Heart left ventricle (tissue), 13 donors: ENCODE results near the gene ARHGAP10.

Experiments used
- POLR2A ChIP-seq, 2 donors: fragments of 450-650 bp; IDR thresholded peaks; one replicate each; pipeline ENCODE4 v1.6.1; 2017; ENCODE audit warnings: antibody characterized with exemption in 2 of 2, mild to moderate bottlenecking in 2 of 2, moderate library complexity in 2 of 2
- TF ChIP-seq, protein P1 (sequence below), 12 donors: fragments of 200-600 bp; sonication (generic) in 4 of 12; IDR thresholded peaks; one replicate each; pipeline versions ENCODE4 v1.5.0 to v1.8.0; 2018 to 2022; ENCODE audit warnings: antibody characterized with exemption in 12 of 12, mild to moderate bottlenecking in 5 of 12
- donor health status: ischemic (EF 13 %, LVEDD 7.1; RV severe dilation, severe dysfunction).
- donor health status: DM: no; HTN: yes; CAD: no.
- donor health status: DM: no; HTN: no; CAD: no.
- donor health status: ischemic (EF 25% LVEDD 6.9; RV normal size, moderate dysfunction).
- donor health status: ischemic (EF 25% LVEDD 5.7; RV mildly dilated, moderate dysfunction).
- donor health status: ischemic (EF 35%, LVEDD 5.7; RV mildly dilated, moderate dysfunction).
- donor health status: nonischemic (EF 11% LVEDD 7.7; RV severe dilation, severe dysfunction).
- donor health status: DM: yes; HTN: yes; CAD: no.
- donor health status: PGD.
- donor health status: ischemic (EF 29% LVEDD 5.4; RV normal size, mild dysfunction).
- donor health status: nonischemic (EF 23%, LVEDD 6.1; RV moderate dilation, normal function).

DNA sequence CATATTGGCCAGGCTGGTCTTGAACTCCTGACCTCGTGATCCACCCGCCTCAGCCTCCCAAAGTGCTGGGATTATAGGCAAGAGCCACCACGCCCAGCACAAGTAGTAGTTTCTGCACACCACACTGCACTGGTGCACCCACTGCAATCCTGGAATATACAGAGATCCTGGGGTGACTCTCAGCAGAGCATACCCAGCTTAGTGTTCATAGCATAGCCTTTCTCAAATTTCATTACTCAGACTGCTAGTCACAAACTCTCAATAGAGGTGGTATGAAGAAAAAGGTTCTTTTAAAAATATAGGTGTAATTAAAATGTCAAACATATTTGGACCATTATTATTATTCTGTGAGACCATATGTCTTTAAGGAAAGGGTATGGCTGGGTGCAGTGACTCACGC lies 6.2 kb upstream of the ARHGAP10 start:
- no peak for TF ChIP-seq POLR2A (IDR thresholded peaks at IDR 0.05)
- TF ChIP-seq, protein P1, sequence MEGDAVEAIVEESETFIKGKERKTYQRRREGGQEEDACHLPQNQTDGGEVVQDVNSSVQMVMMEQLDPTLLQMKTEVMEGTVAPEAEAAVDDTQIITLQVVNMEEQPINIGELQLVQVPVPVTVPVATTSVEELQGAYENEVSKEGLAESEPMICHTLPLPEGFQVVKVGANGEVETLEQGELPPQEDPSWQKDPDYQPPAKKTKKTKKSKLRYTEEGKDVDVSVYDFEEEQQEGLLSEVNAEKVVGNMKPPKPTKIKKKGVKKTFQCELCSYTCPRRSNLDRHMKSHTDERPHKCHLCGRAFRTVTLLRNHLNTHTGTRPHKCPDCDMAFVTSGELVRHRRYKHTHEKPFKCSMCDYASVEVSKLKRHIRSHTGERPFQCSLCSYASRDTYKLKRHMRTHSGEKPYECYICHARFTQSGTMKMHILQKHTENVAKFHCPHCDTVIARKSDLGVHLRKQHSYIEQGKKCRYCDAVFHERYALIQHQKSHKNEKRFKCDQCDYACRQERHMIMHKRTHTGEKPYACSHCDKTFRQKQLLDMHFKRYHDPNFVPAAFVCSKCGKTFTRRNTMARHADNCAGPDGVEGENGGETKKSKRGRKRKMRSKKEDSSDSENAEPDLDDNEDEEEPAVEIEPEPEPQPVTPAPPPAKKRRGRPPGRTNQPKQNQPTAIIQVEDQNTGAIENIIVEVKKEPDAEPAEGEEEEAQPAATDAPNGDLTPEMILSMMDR (IDR thresholded peaks at IDR 0.05) = no peak
